ENCODE results near the gene UBE3A.

GRCh38 chr15:25446076-25446475, 7.3 kb upstream of the UBE3A start:
- TF ChIP-seq CTCF (IDR thresholded peaks at IDR 0.05) (no peak), POLR2AphosphoS5 (IDR thresholded peaks at IDR 0.05) (no peak), POLR2A (IDR thresholded peaks at IDR 0.05; ENCODE audit: low read depth) (no peak), EP300 (IDR thresholded peaks at IDR 0.05) (no peak)

Data from esophagus muscularis mucosa (tissue), 4 donors.